ENCODE measurements around the gene SLPI.

The SLPI gene, protein sequence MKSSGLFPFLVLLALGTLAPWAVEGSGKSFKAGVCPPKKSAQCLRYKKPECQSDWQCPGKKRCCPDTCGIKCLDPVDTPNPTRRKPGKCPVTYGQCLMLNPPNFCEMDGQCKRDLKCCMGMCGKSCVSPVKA

DNA sequence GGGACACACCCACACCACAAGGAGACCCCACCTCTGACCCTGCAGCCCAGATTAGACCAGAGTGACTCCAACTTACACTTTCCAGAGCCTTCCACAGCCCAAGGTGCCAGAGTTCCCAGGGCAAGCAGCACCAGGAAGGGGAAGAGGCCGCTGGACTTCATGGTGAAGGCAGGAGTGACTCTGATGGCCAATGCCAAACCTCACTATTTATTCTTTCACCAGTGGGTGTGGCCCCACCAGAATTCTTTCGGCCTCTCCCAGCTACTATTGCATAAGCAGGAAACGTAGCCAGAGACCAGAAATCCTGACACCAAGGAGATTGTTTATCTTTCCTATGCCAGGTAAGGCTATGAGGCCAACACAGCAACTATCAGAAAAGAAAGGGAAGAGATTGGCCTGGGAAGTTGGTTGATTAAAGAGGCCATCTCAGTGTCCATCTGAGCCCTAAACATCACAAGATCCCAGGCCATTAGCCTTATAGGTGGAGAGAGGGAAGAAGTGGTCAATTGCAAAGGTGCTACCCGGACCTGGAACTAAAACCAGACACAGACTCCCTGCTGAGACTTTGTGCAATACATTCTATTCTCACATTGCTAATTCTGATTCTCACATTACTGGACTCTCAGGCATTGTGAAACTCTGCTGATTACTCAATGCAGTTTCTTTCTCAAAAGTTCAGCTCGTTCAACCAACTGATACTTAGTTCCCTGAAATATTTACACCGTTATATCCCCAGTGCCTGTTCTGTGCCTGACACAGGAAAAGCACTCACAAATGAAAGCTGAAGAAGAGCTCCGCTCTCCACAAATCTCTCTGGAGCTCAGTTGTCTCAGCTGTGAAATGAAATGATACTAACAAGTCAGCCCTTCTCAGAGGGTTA is at the start of gene SLPI:
SLPI (minus strand) TSS at position 182 of the 880 bp plus-strand sequence; CDS start at position 161, 21 bp downstream.
- DNase-seq (ENCODE audit: low spot score) (peak; percentile 90), ATAC-seq (ENCODE audit: low read depth) (peak; percentile 81)
- no peaks in the 10 kb centered on the region for H3K36me3 ChIP-seq (ENCODE audit: low read depth)
- H3K9me3 ChIP-seq (ENCODE audit: severe bottlenecking), result no peaks in the 10 kb centered on the region
- peak within 1 kb of the TSS; percentile 73 for H3K27ac ChIP-seq (ENCODE audit: poor library complexity, severe bottlenecking)
- no peak within 1 kb of the TSS for H3K4me3 ChIP-seq (ENCODE audit: severe bottlenecking)
- peaks cover 25% of the 10 kb centered on the region for H3K4me1 ChIP-seq (ENCODE audit: insufficient read depth, poor library complexity, severe bottlenecking)
- TF ChIP-seq, protein P1, sequence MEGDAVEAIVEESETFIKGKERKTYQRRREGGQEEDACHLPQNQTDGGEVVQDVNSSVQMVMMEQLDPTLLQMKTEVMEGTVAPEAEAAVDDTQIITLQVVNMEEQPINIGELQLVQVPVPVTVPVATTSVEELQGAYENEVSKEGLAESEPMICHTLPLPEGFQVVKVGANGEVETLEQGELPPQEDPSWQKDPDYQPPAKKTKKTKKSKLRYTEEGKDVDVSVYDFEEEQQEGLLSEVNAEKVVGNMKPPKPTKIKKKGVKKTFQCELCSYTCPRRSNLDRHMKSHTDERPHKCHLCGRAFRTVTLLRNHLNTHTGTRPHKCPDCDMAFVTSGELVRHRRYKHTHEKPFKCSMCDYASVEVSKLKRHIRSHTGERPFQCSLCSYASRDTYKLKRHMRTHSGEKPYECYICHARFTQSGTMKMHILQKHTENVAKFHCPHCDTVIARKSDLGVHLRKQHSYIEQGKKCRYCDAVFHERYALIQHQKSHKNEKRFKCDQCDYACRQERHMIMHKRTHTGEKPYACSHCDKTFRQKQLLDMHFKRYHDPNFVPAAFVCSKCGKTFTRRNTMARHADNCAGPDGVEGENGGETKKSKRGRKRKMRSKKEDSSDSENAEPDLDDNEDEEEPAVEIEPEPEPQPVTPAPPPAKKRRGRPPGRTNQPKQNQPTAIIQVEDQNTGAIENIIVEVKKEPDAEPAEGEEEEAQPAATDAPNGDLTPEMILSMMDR (IDR thresholded peaks at IDR 0.05; ENCODE audit: poor library complexity, severe bottlenecking), result no peak
- H3K27me3 ChIP-seq (ENCODE audit: insufficient read depth, poor library complexity, severe bottlenecking), result no peaks in the 10 kb centered on the region

DNA sequence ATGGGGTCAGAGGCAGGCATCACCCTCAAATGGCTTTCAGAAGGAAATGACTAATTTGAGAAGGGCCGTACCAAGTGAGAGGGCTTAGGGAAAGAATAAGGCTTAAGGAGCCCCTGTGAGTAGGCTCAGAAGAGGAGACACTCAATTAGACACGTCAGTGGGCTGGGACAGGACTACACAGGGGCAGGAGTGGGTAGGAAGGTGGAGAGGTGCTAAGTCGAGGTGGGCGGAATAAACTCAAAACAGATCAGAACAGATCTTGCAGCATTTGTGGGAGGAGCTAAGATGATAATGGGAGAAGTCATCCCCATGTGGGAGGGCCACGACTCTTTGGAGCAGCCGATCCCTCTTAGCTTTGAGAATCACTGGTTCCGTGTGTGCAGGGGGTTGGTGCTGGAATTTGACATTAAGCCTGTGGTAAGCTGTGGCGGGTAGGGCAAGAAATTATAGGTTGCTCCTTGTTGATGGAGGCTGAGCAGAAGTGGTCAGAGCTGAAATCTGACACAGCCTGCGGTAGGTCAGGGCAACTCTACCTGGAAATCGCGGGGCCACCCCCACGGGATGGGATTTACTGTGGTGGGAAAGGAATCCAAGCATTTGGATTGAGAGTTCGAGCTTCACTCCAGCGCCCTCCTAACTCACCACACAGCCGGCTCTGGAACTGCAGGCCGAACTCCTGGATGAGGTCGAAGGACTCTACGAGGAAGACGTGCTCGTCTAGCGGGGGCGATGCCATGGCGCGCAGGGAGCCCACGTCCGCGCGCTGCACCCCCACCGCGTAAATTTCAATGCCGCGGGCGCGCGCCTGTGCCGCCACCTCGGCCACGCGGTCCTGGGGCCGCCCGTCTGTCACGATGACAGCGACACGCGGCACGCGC is 49.5 kb upstream of the SLPI start:
- Histone ChIP-seq H3K27me3 (ENCODE audit: insufficient read depth, poor library complexity, severe bottlenecking) (no peaks in the 10 kb centered on the region), H3K4me1 (ENCODE audit: insufficient read depth, poor library complexity, severe bottlenecking) (no peaks in the 10 kb centered on the region), H3K36me3 (ENCODE audit: low read depth) (no peaks in the 10 kb centered on the region), H3K9me3 (ENCODE audit: severe bottlenecking) (no peaks in the 10 kb centered on the region), H3K27ac (ENCODE audit: poor library complexity, severe bottlenecking) (no peak overlapping the region), H3K4me3 (ENCODE audit: severe bottlenecking) (no peak overlapping the region)
- no peak for DNase-seq (ENCODE audit: low spot score)
- peak; percentile 8; the same call in 2 of the 3 replicates for ATAC-seq (ENCODE audit: low read depth)
- TF ChIP-seq, protein P1 (IDR thresholded peaks at IDR 0.05; ENCODE audit: poor library complexity, severe bottlenecking), result no peak

DNA sequence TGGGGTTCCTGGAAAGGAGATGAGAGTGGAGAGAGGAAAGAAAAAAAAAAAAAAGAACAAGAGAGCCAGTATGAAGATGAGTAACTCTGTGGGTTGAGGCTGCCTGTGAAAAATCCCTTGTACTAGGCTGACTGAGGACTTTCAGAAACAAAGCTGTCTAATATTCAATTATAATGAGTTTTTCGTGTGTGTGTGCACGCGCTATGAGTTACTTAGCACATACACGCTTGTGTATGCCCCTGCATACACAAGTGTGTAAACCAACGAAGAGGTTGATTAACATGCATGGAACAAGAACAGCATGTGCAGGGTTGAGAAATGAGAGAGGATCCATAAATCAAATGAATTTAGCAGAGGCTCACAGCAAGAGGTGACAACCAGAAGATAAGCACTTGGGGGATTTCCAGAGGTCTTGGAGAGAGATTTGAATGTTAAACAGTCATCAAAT is 47.5 kb upstream of the SLPI start:
- no peaks in the 10 kb centered on the region for H3K36me3 ChIP-seq (ENCODE audit: low read depth)
- no peaks in the 10 kb centered on the region for H3K4me1 ChIP-seq (ENCODE audit: insufficient read depth, poor library complexity, severe bottlenecking)
- no peaks in the 10 kb centered on the region for H3K9me3 ChIP-seq (ENCODE audit: severe bottlenecking)
- no peak overlapping the region for H3K4me3 ChIP-seq (ENCODE audit: severe bottlenecking)
- no peak for ATAC-seq (ENCODE audit: low read depth)
- DNase-seq (ENCODE audit: low spot score), result no peak
- no peaks in the 10 kb centered on the region for H3K27me3 ChIP-seq (ENCODE audit: insufficient read depth, poor library complexity, severe bottlenecking)
- H3K27ac ChIP-seq (ENCODE audit: poor library complexity, severe bottlenecking), result no peak overlapping the region
- TF ChIP-seq, protein P1 (IDR thresholded peaks at IDR 0.05; ENCODE audit: poor library complexity, severe bottlenecking), result no peak

DNA sequence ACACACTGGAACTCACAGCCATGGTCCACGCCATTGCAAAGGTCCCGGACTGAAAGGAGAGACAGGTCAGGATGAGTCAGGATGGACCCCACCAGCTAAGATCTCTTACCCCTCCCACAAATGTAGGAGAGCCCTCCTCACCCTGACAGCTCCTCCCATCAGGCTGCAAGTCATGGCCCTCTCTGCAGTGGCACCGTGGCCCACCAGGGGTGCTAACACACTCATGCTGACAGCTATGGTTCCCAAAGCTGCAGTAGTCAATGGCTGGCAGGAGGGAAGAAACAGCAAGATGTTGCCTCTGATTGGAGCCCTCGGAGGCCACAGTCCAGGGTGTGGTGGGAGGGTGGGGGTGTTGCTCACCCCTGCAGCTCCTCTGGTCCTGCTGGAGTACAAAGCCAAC is 46.6 kb upstream of the SLPI start:
- TF ChIP-seq, protein P1 (IDR thresholded peaks at IDR 0.05; ENCODE audit: poor library complexity, severe bottlenecking), result peak; percentile 57
- no peaks in the 10 kb centered on the region for H3K4me1 ChIP-seq (ENCODE audit: insufficient read depth, poor library complexity, severe bottlenecking)
- H3K36me3 ChIP-seq (ENCODE audit: low read depth), result no peaks in the 10 kb centered on the region
- H3K9me3 ChIP-seq (ENCODE audit: severe bottlenecking), result no peaks in the 10 kb centered on the region
- DNase-seq (ENCODE audit: low spot score) (no peak), ATAC-seq (ENCODE audit: low read depth) (peak; percentile 71)
- no peaks in the 10 kb centered on the region for H3K27me3 ChIP-seq (ENCODE audit: insufficient read depth, poor library complexity, severe bottlenecking)
- no peak overlapping the region for H3K4me3 ChIP-seq (ENCODE audit: severe bottlenecking)
- H3K27ac ChIP-seq (ENCODE audit: poor library complexity, severe bottlenecking), result no peak overlapping the region
